Measurements from ENCODE around the gene TBATA. TPM values are rescaled to one million over a fixed set of nuclear protein-coding genes. Genes with fewer than 3 reads are reported as not detected.

Gene TBATA
- total RNA-seq, 1 experiment from 2014 or later: not detected

DNA sequence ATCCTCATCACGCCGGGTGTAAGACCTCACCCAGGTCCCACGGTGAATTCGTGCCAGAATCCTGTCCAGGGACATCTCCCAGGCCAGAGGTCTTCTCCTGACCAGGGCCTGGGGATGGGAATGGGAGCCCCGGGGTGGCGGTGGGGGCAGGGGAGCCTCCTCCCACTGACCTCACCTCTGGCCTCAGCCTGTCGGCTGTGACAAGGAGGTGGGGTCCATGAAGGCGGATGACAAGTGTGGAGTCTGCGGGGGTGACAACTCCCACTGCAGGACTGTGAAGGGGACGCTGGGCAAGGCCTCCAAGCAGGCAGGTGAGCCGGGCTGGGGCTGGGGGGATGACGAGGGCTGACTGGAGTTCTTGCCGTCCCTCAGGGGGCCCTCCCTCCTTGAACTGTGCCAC is 41.3 kb downstream of the TBATA start:
- no peak for DNase-seq (ENCODE audit: low read depth)

DNA sequence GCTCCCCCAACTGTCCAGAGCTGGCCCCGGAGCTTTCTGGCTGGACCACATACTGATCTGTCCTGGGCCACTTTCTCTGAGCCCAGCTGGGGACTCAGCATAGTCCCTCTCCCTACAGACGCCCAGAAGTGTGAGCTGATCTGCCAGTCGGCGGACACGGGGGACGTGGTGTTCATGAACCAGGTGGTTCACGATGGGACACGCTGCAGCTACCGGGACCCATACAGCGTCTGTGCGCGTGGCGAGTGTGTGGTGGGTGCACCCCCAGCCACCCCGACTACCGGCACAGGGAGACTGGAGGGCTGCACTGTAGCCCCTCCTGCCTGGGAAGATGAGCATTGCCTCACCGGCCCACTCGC is 41.8 kb downstream of the TBATA start:
- no peak for DNase-seq (ENCODE audit: low read depth)

- DNase-seq (ENCODE audit: low read depth): peak; percentile 59
Observed at GRCh38 chr10:70742537-70743429, 42.4 kb downstream of the TBATA start.

GRCh38 chr10:70740406-70741288 is 44.5 kb downstream of the TBATA start:
- no peak for DNase-seq (ENCODE audit: low read depth)

GRCh38 chr10:70738761-70739121 is 46.4 kb downstream of the TBATA start:
- DNase-seq (ENCODE audit: low read depth): no peak

GRCh38 chr10:70738006-70738760 is 47.0 kb downstream of the TBATA start:
- DNase-seq (ENCODE audit: low read depth): no peak

- no peak for DNase-seq (ENCODE audit: low read depth)
Observed at GRCh38 chr10:70737250-70737649, 47.9 kb downstream of the TBATA start.

DNA sequence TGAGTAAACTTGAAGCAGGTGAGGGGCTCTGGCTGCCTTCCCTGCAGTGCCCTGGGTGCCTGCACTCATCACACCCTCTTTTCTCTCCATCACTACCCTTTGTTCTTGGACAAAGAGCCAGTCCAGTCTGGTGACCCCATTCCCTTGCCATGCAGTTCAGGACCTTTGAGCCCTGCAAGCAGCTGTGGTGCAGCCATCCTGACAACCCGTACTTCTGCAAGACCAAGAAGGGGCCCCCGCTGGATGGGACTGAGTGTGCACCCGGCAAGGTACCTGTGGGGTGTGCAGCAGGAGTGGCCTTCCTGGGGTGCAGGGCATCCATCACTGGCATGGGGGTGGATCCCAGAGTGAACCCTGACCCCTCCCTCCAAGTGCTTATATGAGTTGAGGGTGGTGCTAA is 48.7 kb downstream of the TBATA start:
- no peak for DNase-seq (ENCODE audit: low read depth)

DNA sequence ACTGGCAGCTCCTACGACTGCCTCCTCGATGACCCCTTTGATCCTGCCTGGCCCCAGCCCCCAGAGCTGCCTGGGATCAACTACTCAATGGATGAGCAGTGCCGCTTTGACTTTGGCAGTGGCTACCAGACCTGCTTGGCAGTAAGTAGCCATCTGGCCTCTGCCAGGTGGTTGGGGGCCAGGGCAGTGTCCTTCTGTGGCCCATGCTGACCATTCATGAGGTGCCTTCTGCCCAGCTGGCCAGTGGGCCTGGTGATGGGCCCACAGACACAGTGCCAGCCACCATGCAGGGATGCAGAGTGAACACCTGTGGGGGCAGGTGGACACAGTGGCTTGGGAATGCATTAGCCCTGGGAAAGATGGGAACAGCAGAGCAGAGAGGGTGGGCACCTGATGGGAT is 50.0 kb downstream of the TBATA start:
- no peak for DNase-seq (ENCODE audit: low read depth)

DNA sequence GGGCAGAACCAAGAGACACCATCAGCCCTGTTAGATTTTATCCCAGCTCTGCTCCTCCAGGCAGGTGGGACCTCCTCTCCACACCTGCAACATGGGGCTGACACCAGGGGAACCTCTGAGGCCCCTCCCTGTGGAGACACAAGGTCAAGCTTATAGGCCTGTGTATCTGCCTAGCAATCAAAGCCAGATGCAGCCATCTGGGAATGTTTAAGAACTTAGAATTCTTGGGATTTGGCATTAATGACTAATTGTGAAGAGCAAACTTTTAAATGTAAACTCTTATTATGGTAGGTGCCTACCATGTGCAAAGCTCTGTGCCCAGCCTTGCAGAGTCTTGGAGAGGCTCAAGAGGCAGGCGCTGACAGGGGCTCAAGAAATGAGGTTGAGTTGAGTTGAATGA is 52.1 kb downstream of the TBATA start:
- no peak for DNase-seq (ENCODE audit: low read depth)

DNA sequence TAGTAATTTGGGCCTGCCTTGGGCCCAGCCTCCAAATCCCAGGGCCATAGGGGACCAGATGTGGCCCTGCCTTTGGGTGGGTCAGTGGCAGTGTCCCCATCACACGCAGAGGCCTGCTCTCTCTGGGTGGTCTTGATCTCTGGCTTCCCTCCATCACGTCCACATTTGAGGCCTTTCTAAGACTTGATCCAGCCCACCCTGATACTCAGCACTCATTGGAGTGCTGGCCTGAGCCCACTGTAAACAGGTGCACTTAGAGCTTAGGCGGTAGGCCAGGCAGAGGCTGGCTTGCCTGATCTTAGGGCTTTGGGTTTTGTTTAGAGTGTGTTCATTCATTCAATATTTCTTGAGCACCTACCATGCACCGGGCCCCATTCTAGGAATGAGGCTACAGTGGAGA is 52.6 kb downstream of the TBATA start:
- no peak for DNase-seq (ENCODE audit: low read depth)

DNA sequence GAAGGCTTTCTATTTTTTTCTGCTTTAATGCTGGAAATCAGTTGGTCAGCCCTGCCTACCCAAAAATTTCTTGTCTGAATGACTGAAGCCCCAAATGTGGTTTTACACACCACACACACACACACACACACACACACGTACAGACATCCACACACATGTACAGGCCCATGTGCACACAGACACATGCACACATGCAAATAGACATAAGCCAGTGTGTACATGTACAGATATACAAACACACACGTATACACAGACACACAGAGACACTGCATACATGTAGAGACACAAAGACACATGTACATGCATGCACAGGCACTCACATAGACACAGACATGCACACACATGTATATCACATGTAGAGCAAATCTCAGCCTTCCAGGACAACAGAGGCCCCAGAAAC is 54.2 kb downstream of the TBATA start:
- no peak for DNase-seq (ENCODE audit: low read depth)

- no peak for DNase-seq (ENCODE audit: low read depth)
Observed at GRCh38 chr10:70729763-70730357, 55.3 kb downstream of the TBATA start.

GRCh38 chr10:70728328-70728727 is 56.8 kb downstream of the TBATA start:
- DNase-seq (ENCODE audit: low read depth): no peak

- DNase-seq (ENCODE audit: low read depth): no peak
Observed at GRCh38 chr10:70726909-70727495, 58.2 kb downstream of the TBATA start.

DNA sequence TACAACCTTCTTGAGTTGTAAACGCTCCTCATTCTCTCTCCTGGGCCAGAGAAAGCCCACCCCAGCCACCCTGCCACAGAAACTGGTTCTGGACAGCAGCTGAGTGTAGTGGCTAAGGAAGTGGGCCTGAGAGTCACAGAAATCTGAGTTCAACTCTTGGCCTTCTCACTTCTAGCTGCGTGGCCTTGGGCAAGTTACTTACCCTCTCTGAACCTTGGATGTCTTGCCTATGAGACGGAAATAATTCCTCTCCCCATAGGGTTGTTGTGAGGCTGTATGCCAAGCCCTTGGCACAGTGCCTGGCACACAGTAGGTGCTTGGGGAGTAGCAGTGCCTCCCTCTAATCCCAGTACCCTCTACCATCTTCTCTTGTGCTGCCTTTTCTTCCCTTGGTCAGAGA is 61.4 kb downstream of the TBATA start:
- DNase-seq (ENCODE audit: low read depth): no peak

DNA sequence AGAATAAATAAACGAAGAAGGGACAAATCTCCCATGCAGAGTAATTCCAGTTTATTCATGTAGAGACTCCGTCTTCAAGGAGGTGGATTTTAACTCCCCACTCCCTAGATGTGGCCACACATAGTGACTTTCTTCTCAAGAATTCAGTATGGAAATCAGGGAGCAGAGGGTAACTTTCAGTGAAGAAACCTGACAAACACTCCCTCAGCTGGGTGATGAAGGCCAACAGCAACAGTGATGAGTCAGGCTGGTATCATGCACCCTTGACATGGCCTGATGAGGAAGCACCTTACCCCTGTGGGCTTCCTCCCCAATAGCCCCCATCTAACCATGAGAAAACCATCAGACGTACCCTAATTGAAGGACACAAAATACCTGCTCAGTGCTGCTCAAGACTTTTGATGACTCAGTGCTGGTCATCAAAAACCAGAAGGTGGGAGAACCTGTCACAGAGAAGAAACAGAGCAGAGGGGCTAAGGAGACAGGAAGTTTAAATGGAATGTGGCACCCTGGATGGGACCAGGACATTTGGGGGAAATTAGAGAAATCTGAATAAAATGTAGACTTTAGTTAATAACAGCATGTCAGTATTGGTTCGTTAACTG is 62.3 kb downstream of the TBATA start:
- peak; percentile 53 for DNase-seq (ENCODE audit: low read depth)
